Activated CD4-positive, alpha-beta T cell treated with anti-CD3 and anti-CD28 coated beads, Interleukin-2, amount 50 U/mL, for 16 hours (primary cell): ENCODE measurements around the gene TXNL1.
A peak's percentile ranks its signal among the peaks of the same experiment; 100 is the strongest.
"Not testable (repeated sequence)": the region's sequence is repeated elsewhere in the genome, so short reads cannot be mapped to it uniquely, and the experiment has no call there.

Experiments
- DNase-seq: peaks from one replicate; pipeline ENCODE4 v3.0.0-alpha.2; 2020

TXNL1 gene

GRCh38 chr18:56643381-56643780 is 5.0 kb upstream of the TXNL1 start:
- DNase-seq, result no peak

- no peak for DNase-seq
Observed at GRCh38 chr18:56641714-56642337, 3.4 kb upstream of the TXNL1 start.

- DNase-seq, result no peak
Observed at GRCh38 chr18:56639571-56639970, 1.2 kb upstream of the TXNL1 start.

- DNase-seq, result no peak
Observed at GRCh38 chr18:56639104-56639381, 651 bp upstream of the TXNL1 start.

- no peak for DNase-seq
Observed at GRCh38 chr18:56637711-56638231, 621 bp downstream of the TXNL1 start.

- no peak for DNase-seq
Observed at GRCh38 chr18:56637176-56637575, 1.2 kb downstream of the TXNL1 start.

GRCh38 chr18:56635007-56635406 is 3.4 kb downstream of the TXNL1 start:
- DNase-seq, result no peak

GRCh38 chr18:56632070-56633022 is 6.0 kb downstream of the TXNL1 start:
- no peak for DNase-seq

GRCh38 chr18:56627991-56628390 is 10.4 kb downstream of the TXNL1 start:
- DNase-seq, result no peak

GRCh38 chr18:56615738-56616520 is 22.5 kb downstream of the TXNL1 start:
- DNase-seq, result no peak

- no peak for DNase-seq
Observed at GRCh38 chr18:56606618-56607017, 31.8 kb downstream of the TXNL1 start.

- no peak for DNase-seq
Observed at GRCh38 chr18:56598422-56598821, 40.0 kb downstream of the TXNL1 start.

GRCh38 chr18:56593906-56594305 is 44.5 kb downstream of the TXNL1 start:
- no peak for DNase-seq

- DNase-seq, result no peak
Observed at GRCh38 chr18:56580026-56580425, 58.4 kb downstream of the TXNL1 start.

- no peak for DNase-seq
Observed at GRCh38 chr18:56579451-56579850, 58.9 kb downstream of the TXNL1 start.

GRCh38 chr18:56576826-56577573 is 61.4 kb downstream of the TXNL1 start:
- DNase-seq, result no peak

- peak; percentile 39 for DNase-seq
Observed at GRCh38 chr18:56575819-56576663, 62.4 kb downstream of the TXNL1 start.

GRCh38 chr18:56574861-56575260 is 63.5 kb downstream of the TXNL1 start:
- DNase-seq, result no peak

GRCh38 chr18:56572267-56572666 is 66.1 kb downstream of the TXNL1 start:
- not testable (repeated sequence) for DNase-seq

- no peak for DNase-seq
Observed at GRCh38 chr18:56570978-56571377, 67.4 kb downstream of the TXNL1 start.

- no peak for DNase-seq
Observed at GRCh38 chr18:56569416-56569815, 69.0 kb downstream of the TXNL1 start.

- DNase-seq, result no peak
Observed at GRCh38 chr18:56568986-56569385, 69.4 kb downstream of the TXNL1 start.
